Immature natural killer cell (primary cell): ENCODE results near the gene DOK7. TPM values are rescaled to one million over a fixed set of nuclear protein-coding genes. Genes with fewer than 3 reads are reported as not detected.

Experiments
- DNase-seq, 3 donors: peaks; one replicate each; pipeline ENCODE4 v3.0.0; 2022; ENCODE audit warnings: mixed read lengths in 1 of 3
- H3K27ac Mint-ChIP-seq, 6 donors: one replicate each; pipeline ENCODE4 v1.8.0; 2020; ENCODE audit warnings: mixed read lengths in 6 of 6, mild to moderate bottlenecking in 5 of 6, inconsistent platforms in 4 of 6, moderate library complexity in 3 of 6
- H3K27me3 Mint-ChIP-seq, 3 donors: one replicate each; pipeline ENCODE4 v1.8.0; 2020 to 2021; ENCODE audit warnings: low read depth in 3 of 3, mild to moderate bottlenecking in 3 of 3, mixed read lengths in 3 of 3, moderate library complexity in 3 of 3, inconsistent platforms in 1 of 3
- H3K36me3 Mint-ChIP-seq, 3 donors: one replicate each; pipeline ENCODE4 v1.8.0; 2020; ENCODE audit warnings: mixed read lengths in 3 of 3, inconsistent platforms in 2 of 3, mild to moderate bottlenecking in 2 of 3
- H3K4me1 Mint-ChIP-seq, 2 donors: one replicate each; pipeline ENCODE4 v1.8.0; 2020; ENCODE audit warnings: inconsistent platforms in 2 of 2, mild to moderate bottlenecking in 2 of 2, mixed read lengths in 2 of 2, moderate library complexity in 1 of 2
- H3K4me3 Mint-ChIP-seq, 5 donors: one replicate each; pipeline ENCODE4 v1.8.0; 2020; ENCODE audit warnings: mild to moderate bottlenecking in 5 of 5, mixed read lengths in 5 of 5, inconsistent platforms in 3 of 5, moderate library complexity in 3 of 5
- H3K9me3 Mint-ChIP-seq, 6 donors: one replicate each; pipeline ENCODE4 v1.8.0; 2020; ENCODE audit warnings: mild to moderate bottlenecking in 6 of 6, mixed read lengths in 6 of 6, inconsistent platforms in 4 of 6, moderate library complexity in 3 of 6
- polyA plus RNA-seq, 3 donors: library from polyadenylated mRNA; unstranded; fragments of 300-500 nt; fragmentation: Illumina TruSeq; gene quantifications; one replicate each; pipeline ENCODE4 v1.2.3, GENCODE V29; 2021

Gene DOK7, protein sequence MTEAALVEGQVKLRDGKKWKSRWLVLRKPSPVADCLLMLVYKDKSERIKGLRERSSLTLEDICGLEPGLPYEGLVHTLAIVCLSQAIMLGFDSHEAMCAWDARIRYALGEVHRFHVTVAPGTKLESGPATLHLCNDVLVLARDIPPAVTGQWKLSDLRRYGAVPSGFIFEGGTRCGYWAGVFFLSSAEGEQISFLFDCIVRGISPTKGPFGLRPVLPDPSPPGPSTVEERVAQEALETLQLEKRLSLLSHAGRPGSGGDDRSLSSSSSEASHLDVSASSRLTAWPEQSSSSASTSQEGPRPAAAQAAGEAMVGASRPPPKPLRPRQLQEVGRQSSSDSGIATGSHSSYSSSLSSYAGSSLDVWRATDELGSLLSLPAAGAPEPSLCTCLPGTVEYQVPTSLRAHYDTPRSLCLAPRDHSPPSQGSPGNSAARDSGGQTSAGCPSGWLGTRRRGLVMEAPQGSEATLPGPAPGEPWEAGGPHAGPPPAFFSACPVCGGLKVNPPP
- 1 to 10 TPM in 2 of 3 donors, not detected in 1; 4.2 to 4.8 TPM for polyA plus RNA-seq

DNA sequence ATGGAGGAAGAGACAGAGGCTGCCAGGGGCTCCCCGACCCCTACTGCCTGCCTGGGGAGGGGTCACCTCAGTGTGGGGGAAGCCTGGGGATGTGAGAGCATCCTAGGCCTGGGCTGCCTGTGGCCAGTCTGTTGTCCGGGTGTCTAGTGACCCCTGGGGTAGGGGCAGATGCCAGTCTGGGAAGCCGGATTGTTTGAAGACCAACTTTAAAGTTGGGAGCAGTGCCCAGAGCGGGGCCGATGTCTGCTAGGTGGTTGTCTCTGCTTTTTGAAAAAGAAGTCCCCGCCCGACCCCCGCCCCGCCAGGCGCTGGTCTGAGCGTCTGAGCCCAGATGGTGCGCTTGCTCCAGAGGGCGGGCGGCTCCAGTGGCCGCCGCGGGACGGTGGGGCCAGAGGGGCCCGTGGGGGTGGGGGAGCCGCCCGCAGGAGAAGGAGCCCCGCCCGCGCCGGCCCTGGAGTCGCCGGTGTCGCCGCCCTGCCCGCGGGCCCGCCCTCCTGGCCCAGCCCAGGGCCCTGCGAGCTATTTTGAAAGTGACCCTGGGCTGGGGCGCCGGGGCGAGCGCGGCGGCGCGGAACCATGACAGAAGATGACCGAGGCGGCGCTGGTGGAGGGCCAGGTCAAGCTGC, at the start of gene DOK7:
Gene DOK7 (plus strand): TSS at position 517 of the 626 bp plus-strand sequence. CDS start 70 bp downstream, at position 587.
- H3K36me3 Mint-ChIP-seq: no peaks in the 10 kb centered on the region
- H3K4me3 Mint-ChIP-seq: peak within 1 kb of the TSS in 2 of 5 donors; percentile 42 to 46
- peaks cover 0 to 1% (median 0%) of the 10 kb centered on the region in 6 donors for H3K9me3 Mint-ChIP-seq
- H3K4me1 Mint-ChIP-seq: no peaks in the 10 kb centered on the region
- DNase-seq: no peak
- no peak within 1 kb of the TSS for H3K27ac Mint-ChIP-seq
- peaks cover 6 to 11% (median 9%) of the 10 kb centered on the region in 3 donors for H3K27me3 Mint-ChIP-seq

DNA sequence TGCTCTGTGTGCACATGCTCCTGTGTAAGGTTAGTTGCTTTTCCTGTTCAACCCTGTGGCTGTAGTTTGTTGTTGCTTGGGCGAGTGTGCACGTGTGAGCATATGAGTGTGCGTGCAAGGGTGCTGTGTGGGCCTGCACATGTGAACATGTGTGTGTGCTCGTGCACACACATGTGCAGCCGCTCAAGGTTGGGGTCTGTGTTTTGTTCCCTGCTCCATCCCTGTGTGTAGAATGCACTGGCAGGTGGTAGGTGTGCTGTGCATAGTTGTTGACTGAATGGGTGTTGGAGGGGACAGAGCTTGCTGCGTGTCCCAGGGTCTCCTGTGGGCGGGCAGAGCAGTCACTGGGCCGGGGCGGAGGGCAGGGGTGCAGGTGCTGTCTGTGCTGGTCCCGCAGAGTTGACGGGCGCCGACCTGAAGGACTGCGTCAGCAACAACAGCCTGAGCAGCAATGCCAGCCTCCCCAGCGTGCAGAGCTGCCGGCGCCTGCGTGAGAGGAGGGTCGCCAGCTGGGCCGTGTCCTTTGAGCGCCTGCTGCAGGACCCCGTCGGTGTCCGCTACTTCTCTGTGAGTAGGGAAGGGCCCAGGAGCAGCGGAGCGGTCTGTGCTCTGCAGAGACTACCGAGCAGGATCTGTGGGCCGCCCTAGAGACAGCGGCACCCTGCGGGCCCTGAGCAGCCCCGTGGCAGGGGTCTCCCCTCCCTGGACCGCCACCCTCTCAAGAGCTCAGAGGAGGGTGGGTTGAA, 49.3 kb upstream of the DOK7 start:
- Mint-ChIP-seq H3K4me1 (peaks cover 0 to 2% of the 10 kb centered on the region in 2 donors), H3K4me3 (no peak overlapping the region), H3K27ac (no peak overlapping the region), H3K9me3 (no peaks in the 10 kb centered on the region), H3K36me3 (peaks cover 0 to 5% (median 0%) of the 10 kb centered on the region in 3 donors), H3K27me3 (peaks cover 0 to 3% (median 2%) of the 10 kb centered on the region in 3 donors)
- DNase-seq: no peak

DNA sequence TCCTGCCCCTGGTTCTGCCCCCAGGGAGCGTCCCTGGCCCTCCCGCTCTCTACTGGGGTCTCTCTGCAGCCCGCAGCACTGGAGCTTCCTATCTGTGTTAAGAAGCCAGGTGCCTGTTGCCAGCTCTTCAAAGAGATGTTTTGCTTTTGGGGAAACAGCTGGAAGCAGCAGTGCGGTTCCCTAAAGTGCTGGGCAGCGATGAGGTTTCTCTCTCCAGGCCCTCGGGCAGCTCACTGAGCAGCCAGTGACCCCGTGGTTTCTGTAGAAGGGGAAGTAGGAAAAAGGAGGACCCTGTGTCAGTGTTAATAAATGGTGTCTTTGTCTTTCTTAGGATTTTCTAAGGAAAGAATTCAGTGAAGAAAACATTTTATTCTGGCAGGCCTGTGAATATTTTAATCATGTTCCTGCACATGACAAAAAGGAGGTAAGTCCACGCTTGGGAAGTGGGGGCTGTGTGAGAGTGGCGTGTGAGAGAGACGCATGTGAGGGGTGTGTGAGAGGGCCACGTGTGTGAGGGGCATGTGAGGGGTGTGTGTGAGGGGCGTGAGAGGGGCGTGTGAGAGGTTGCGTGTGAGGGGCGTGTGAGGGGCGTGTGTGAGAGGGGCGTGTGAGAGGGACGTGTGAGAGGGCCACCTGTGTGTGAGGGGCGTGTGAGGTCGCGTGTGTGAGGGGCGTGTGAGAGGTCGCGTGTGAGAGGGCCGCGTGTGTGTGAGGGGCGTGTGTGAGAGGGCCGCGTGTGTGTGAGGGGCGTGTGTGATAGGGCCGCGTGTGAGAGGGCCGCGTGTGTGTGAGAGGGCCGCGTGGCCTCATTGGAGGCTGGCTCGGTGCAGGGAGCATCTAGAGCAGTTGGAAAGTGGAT, 48.5 kb upstream of the DOK7 start:
- Mint-ChIP-seq H3K27ac (no peak overlapping the region), H3K4me1 (peaks cover 0 to 2% of the 10 kb centered on the region in 2 donors), H3K36me3 (peaks cover 0 to 7% (median 0%) of the 10 kb centered on the region in 3 donors), H3K4me3 (peak overlapping the region in 1 of 5 donors; percentile 33), H3K9me3 (no peaks in the 10 kb centered on the region), H3K27me3 (peaks cover 0 to 3% (median 2%) of the 10 kb centered on the region in 3 donors)
- no peak for DNase-seq

DNA sequence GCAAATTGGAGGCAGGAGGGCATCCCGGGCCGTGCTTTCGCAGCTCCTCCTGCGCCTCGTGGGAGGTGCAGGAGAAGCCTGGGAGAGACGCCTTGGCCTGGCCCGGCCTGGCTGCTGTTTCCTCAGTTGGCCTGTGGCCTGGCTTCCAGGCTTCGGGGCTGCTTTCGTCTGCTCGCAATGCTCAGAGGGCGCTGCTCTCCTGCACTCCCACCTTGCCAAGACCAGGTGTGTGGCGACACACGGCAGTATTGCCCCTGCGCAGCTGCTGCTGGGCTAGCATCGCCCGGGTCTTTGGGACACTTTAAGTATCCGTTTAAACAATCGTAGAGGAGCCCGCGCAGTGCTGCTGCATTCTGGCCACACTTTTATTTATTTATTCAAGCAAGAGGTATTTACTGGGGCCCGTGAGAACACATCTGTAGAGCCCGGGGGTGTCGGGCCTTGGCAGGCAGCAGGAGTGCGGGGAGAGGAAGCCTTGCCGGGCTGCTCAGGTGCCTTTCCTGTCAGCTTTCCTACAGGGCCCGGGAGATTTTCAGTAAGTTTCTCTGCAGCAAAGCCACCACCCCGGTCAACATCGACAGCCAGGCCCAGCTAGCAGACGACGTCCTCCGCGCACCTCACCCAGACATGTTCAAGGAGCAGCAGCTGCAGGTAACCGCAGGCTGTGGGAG, 47.5 kb upstream of the DOK7 start:
- no peak overlapping the region for H3K27ac Mint-ChIP-seq
- peaks cover 0 to 11% (median 0%) of the 10 kb centered on the region in 3 donors for H3K36me3 Mint-ChIP-seq
- peaks cover 0 to 3% (median 2%) of the 10 kb centered on the region in 3 donors for H3K27me3 Mint-ChIP-seq
- peaks cover 0 to 2% of the 10 kb centered on the region in 2 donors for H3K4me1 Mint-ChIP-seq
- H3K4me3 Mint-ChIP-seq: no peak overlapping the region
- no peak for DNase-seq
- no peaks in the 10 kb centered on the region for H3K9me3 Mint-ChIP-seq

DNA sequence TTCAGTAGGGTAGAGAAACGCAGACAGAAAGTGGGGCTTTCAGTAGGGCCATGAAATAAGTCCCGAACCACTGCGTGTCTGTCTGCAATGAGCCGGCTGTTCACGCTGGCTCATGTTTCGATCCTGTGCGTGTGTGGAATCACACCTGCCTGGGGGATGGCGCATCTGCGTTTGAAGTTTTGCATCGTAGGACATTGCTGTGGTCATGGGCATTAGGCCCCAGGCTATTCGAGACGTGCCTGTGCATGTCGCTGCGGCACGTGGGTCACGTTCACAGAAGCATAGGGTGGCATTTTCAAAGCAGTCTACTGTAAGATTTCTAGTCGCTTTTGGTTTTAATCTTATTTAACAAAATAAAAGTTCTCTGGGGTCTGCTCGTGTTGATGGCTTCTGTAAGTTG, 46.8 kb upstream of the DOK7 start:
- no peak for DNase-seq
- no peaks in the 10 kb centered on the region for H3K9me3 Mint-ChIP-seq
- peaks cover 0 to 3% (median 2%) of the 10 kb centered on the region in 3 donors for H3K27me3 Mint-ChIP-seq
- H3K27ac Mint-ChIP-seq: no peak overlapping the region
- H3K4me1 Mint-ChIP-seq: peaks cover 0 to 2% of the 10 kb centered on the region in 2 donors
- H3K36me3 Mint-ChIP-seq: peaks cover 0 to 11% (median 0%) of the 10 kb centered on the region in 3 donors
- no peak overlapping the region for H3K4me3 Mint-ChIP-seq

DNA sequence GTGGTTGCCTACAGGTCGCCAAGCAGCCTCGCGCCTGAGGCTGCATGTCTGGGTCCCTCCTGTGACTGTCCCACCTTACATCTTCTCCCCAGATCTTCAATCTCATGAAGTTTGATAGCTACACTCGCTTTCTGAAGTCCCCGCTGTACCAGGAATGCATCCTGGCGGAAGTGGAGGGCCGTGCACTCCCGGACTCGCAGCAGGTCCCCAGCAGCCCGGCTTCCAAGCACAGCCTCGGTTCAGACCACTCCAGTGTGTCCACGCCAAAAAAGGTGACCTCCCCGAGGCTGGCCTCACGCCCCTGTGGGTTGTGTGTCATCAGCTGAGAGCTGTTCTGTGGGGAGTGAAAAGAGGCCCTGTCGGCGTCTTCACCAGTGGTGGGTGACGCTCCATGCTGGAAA, 46.3 kb upstream of the DOK7 start:
- Mint-ChIP-seq H3K4me3 (no peak overlapping the region), H3K27ac (no peak overlapping the region), H3K9me3 (no peaks in the 10 kb centered on the region)

DNA sequence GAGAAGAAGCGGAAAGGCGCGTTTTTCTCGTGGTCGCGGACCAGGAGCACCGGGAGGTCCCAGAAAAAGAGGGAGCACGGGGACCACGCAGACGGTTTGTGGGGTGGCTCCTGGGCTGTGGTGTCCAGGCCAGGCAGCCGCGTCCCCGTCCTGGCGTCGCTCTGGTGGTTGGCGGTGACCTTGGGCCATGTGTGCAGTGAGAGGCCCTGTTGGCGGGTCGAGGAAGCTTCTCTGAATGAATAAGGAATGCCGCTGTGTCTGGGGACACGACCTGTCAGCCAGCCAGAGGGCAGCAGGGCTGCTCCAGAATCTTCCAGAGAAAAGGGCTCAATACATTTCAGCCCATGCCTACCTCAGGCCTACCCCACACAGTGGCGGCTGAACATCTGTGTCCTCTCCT, 45.7 kb upstream of the DOK7 start:
- peaks cover 0 to 2% (median 0%) of the 10 kb centered on the region in 3 donors for H3K27me3 Mint-ChIP-seq
- peaks cover 0 to 2% of the 10 kb centered on the region in 2 donors for H3K4me1 Mint-ChIP-seq
- DNase-seq: no peak
- no peak overlapping the region for H3K27ac Mint-ChIP-seq
- no peak overlapping the region for H3K4me3 Mint-ChIP-seq
- no peaks in the 10 kb centered on the region for H3K9me3 Mint-ChIP-seq
- peaks cover 0 to 11% (median 0%) of the 10 kb centered on the region in 3 donors for H3K36me3 Mint-ChIP-seq

More for the DNA sequence above, 46.3 kb upstream of the DOK7 start:
- no peak for DNase-seq
- peaks cover 0 to 2% of the 10 kb centered on the region in 2 donors for H3K4me1 Mint-ChIP-seq
- peaks cover 0 to 11% (median 0%) of the 10 kb centered on the region in 3 donors for H3K36me3 Mint-ChIP-seq
- H3K27me3 Mint-ChIP-seq: peaks cover 0 to 2% (median 2%) of the 10 kb centered on the region in 3 donors

DNA sequence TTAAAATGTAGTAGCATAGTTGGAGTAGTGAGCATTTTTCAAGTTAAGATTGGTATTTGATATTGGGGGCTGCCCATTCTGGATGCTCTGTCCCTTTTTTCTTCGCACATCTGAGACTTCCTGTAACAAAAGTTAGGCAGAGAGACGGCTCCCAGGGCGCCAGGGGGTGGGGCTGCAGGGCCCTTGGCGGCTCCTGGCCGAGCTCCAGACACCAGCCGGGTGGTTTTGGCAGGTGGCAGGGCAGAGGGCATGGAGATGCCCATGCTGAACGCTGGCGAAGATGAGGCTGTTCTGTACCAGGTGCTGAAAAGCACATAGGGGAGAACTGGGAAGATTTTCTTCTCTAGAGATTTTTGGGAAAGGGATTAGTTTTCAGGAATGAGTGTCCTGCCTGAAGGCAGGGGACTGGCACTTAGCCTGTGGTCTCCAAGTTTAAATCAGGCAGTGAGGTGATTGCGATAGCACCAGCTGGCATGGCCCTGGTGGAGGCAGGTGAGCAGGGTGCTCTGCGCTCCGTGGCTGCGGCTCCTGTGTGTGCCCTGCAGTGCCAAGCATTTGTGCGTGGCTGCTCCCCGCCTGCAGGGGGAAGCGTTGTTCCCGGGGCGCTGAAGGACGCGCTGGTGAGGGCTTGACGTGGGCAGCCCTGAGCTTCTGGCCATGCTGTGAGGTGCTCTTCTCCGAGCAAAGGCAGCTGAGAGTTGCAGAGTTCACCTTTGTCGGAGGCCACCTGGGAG, 44.9 kb upstream of the DOK7 start:
- Mint-ChIP-seq H3K27ac (no peak overlapping the region), H3K4me1 (peaks cover 0 to 2% of the 10 kb centered on the region in 2 donors), H3K9me3 (no peaks in the 10 kb centered on the region), H3K4me3 (no peak overlapping the region), H3K36me3 (peaks cover 0 to 11% (median 0%) of the 10 kb centered on the region in 3 donors), H3K27me3 (peaks cover 0 to 2% (median 0%) of the 10 kb centered on the region in 3 donors)
- no peak for DNase-seq

DNA sequence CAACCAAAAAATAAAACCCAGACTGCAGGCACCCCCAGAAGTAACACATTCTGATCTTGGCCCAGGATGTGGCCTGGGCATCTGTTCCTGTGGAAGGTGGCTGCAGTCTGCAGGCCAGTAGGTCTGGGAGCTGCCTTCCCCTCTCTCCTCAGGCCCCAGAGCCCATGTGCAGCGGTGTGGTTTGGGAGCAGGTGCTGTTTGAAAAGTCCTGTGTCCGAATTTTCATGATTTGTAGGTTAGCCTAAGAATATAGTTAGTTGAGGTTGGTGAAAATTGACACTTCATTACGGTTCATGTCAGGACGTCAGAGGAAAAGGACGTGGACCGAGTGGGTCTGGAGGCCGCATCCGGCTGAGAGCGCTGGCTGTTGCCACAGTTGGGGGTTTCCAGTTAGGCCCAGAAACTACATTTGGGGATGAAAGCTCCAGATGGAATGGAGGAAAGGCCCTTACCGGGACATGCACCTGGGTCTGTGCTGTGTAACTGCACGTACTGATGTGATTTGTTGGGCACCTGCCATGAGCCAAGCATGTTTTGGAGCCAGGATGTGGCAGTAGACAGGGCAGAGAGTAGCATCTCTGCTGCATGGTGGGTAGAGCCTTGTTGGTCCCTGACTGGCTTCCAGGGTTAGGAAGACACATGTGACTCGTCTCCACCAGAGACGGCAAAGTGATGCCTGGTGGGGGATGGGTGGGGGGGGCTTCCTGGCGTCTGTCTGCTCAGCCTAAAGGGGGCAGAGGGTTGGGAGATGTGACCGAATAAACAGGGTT, 43.1 kb upstream of the DOK7 start:
- Mint-ChIP-seq H3K27ac (no peak overlapping the region), H3K36me3 (peaks cover 0 to 11% (median 0%) of the 10 kb centered on the region in 3 donors), H3K27me3 (peaks cover 0 to 2% (median 0%) of the 10 kb centered on the region in 3 donors), H3K9me3 (no peaks in the 10 kb centered on the region), H3K4me1 (peaks cover 0 to 2% of the 10 kb centered on the region in 2 donors), H3K4me3 (no peak overlapping the region)
- no peak for DNase-seq

DNA sequence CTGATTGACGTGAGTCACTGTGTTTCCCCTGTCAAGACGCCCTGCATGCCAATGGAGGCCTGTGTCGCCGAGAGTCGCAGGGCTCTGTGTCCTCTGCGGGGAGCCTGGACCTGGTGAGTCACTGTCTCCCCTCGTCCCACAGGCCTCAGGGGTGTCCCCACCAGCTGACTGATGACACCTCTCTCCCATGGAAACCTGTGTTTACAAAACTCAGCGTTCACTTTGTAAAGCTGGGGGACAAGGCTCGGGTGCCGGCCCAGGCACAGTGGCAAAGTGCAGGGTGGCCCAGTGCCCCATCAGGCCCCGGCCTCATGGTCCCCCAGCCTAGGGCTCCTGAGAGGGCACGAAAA, 42.5 kb upstream of the DOK7 start:
- Mint-ChIP-seq H3K27ac (no peak overlapping the region), H3K27me3 (peaks cover 0 to 2% (median 0%) of the 10 kb centered on the region in 3 donors), H3K36me3 (peaks cover 0 to 11% (median 0%) of the 10 kb centered on the region in 3 donors), H3K4me3 (no peak overlapping the region), H3K9me3 (no peaks in the 10 kb centered on the region), H3K4me1 (peaks cover 0 to 2% of the 10 kb centered on the region in 2 donors)
- no peak for DNase-seq

DNA sequence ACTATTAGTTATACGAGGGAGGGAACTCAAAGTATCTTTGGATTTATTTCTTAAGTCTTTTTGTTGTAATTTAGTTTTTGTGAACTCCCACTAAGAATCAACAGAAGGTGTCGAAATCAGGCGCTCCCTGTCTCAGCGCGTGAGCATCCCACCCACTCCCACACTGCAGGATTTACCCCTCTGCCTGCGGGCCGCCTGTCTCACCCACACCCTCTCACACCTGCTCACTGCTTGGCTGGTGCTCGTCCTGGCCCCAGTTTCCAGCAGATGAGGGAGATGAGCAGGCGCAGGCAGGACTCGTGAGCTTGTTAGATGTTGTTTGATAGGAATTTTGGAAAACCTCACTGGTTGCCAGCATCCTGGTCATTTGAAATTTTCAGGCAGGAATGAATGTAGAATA, 42.1 kb upstream of the DOK7 start:
- no peak for DNase-seq

More for the DNA sequence above, 42.1 kb upstream of the DOK7 start:
- peaks cover 0 to 11% (median 0%) of the 10 kb centered on the region in 3 donors for H3K36me3 Mint-ChIP-seq
- H3K27ac Mint-ChIP-seq: no peak overlapping the region
- H3K4me3 Mint-ChIP-seq: no peak overlapping the region
- H3K27me3 Mint-ChIP-seq: peaks cover 0 to 2% (median 0%) of the 10 kb centered on the region in 3 donors
- H3K4me1 Mint-ChIP-seq: peaks cover 0 to 2% of the 10 kb centered on the region in 2 donors
- H3K9me3 Mint-ChIP-seq: no peaks in the 10 kb centered on the region
